ENCODE measurements around the gene TAS2R38. TPM values are rescaled to one million over a fixed set of nuclear protein-coding genes. Genes with fewer than 3 reads are reported as not detected.
"Not testable (repeated sequence)": the region's sequence is repeated elsewhere in the genome, so short reads cannot be mapped to it uniquely, and the experiment has no call there.

TAS2R38 gene
- not detected in 2 replicates for total RNA-seq (2014; rRNA removed; shearing (Covaris generic))

DNA sequence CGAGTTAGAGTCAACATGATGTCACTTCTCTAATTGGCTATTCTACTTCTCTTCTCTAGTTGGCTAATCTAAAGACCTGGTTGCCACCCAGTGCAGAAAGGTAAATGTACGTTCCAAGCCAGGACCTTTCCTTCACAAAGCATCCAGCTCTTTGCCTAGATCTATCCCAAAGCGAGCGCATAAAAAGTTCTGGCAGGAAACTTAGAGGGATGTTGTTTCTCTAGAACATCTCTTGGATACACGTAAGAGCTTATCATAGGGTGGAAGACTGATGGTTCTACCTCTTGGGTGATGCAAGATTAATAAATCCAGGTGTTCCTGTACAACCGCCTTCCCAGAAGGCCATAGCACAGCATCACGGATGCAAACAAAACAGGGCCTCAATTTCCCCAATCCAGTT lies at the start of gene TAS2R38:
Gene TAS2R38, minus strand, starts transcription at position 101 of the 400 bp plus-strand sequence. Its CDS starts 84 bp downstream, at position 17.
- no peak for DNase-seq (ENCODE audit: low read depth)

DNA sequence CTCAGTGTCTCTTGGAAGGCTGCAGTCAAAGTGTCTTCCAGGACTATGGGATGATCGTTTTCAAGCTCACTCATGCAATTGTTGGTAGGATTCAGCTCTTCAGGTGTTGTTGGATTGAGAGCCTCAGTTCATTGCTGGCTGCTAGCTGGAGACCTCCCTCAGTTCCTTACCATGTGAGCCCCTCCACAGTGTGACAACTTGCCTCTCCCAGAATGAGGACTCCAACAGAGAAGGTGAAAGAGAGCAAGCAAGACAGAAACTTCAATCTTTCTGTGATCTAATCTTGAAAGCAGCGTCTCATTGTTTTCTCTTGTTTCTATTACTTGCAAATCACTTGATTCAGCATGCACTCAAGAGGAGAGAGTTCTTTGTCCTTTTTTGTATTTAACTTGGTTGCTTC lies 44.6 kb upstream of the TAS2R38 start:
- no peak for DNase-seq (ENCODE audit: low read depth)

DNA sequence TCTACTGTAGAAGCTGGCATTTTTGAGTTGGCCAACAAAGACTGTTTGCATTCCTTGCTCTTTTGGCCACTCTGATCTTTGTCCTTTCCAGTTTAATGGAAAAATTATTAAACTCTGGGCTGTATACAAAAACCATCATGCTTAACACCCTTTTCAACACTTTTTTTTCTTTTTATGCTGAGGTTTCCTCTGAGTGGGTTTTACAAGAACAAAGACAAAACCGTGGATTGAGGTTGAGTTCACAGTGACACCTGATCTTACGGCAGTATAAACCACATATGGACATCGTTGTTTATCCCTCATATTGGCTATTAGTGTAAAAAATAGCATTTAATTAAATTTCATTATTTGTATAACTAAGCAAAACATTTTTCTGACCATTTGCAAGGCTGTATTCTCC lies 43.9 kb upstream of the TAS2R38 start:
- no peak for DNase-seq (ENCODE audit: low read depth)

DNA sequence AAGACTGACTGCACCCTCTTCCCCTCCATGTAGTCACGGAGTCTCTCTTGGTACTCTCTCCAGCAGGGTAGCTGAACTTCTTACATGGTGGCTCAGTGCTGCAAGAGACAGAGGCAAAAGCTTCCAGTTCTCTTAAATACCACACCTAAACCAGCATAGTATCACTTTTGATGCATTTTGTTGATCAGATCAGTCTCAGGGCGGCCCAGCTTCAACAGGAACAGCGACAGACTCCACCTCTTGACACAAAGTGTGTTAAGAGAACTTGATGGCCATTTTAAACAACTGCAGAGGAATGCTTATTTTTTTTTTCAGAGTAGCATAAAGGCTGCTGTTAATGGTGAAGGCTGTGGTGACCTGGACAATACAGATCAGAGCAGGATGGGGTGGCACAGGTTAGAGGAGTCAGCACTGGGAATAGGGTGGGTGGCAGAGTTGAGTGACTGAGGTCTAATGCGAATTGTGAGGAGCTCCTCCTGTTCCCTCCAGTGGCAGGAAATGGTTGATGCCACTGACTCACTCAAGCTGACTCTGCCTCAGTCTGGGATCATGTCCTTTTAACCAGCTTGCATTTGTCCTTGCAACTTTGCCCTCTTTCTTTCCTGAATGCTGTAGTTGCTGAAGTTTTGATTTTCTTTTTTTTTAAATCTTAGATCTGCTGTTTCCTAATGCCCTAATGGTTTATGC lies 39.4 kb upstream of the TAS2R38 start:
- DNase-seq (ENCODE audit: low read depth), result peak; percentile 68

DNA sequence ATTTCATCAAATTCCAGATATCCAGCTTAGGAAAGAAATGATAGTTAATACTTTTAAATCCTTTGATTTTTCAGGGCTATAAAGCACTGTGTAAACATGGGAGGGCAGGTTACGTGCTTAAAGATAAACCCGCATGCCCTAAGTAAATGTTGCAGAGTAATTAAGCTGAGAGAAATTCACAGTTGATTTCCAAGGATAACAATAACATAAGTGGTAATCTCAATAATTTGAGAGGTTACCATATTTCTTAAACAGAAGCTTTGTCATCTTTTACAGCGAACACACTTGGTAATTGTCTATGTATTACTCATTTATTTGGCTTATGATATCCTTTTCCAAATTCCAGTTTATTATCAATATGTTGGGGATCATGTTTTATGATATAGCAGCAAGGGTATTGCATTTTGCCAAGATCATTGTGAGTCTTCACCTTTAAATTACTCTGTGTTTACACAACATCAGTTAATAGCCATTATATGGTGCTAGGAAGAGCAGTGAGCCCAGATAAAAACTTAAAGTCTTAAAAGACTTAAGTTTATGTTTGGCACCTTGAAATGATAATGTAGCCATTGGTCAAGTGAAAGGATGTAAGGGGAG lies 37.5 kb upstream of the TAS2R38 start:
- DNase-seq (ENCODE audit: low read depth), result no peak

DNA sequence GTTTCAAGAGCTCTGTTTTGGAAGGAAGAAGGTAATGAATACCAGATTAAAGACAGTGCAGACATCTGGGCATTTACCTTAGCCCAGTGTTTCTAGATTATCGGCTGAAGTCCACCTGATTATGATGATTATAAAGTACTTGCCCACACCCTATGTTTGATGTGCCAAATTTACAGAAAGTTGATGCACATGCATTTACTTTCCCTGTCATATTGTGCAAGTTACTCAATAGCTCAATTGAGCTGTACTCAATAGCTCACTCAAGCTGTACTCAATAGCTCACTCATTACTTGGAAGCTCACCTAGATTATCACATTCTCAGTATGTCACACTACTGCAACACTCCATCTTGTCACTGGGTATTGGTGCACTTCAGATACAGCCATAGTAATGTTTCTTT lies 35.6 kb upstream of the TAS2R38 start:
- DNase-seq (ENCODE audit: low read depth), result no peak

DNA sequence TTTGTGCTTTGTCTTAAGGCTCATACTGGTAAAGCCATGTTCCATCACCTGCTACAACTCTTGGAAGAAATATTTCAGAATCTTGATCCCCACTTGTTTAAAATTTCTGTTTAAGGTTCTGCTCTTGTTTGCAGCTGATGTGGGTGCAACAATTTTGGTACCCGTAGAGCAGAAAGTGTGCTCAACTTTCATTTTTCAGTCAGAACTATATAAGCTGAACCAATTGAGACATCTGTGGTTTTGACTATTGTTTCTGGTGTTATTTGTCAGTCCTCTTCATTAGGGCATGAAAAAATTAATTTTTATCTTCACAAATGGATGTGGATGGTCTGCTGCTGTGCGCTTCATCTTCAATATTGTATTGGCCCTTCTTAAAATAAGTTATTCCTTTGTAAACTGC lies 33.0 kb upstream of the TAS2R38 start:
- DNase-seq (ENCODE audit: low read depth), result no peak

DNA sequence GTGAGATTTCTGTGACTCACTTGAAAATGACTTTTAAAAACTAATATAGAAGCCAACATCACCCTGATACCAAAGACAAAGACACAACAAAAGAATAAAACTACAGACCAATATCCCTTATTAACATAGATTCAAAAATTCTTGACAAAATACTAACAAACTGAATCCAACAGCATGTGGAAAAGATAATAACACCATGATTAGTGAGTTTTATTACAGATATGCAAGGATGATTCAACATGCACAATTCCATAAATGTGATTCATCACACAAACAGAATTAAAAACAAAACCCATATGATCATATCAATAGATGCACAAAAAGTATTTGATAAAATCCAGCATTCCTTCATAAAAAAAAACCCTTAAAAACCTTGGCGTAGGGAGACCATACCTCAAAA lies 28.6 kb upstream of the TAS2R38 start:
- DNase-seq (ENCODE audit: low read depth), result no peak

DNA sequence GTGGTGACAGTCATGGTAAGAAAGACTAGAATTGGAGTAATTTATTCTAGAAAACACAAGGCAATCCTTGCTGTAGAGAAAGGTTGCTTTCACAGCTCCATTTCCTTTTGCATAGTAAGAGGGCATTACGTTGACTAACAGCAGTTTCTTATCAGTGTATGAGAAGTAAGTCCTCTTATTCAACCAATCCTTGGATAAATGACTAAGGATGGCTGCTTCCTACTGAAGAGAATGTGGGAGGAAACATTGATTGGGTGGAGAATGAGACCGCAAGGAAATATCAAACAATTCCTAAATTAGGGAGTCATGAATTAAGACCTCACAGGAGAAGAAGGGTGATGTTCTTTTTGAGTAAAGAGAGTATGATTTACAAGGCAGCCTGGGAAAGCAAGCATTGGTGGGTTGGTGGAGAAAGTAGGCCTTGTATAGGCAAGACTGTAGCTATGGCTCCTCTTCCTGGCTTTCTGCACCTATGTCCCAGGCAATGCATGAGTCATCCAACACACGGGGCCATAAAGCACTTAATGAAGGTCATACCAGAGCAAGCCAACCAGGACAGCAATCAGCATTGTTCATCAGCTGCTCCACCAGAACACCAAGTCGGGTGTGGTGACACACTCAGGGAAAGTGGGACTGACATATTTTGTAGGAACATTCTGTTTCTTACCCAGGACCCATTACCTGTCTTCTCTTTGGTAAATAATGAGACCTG lies 27.7 kb upstream of the TAS2R38 start:
- DNase-seq (ENCODE audit: low read depth), result peak; percentile 49

DNA sequence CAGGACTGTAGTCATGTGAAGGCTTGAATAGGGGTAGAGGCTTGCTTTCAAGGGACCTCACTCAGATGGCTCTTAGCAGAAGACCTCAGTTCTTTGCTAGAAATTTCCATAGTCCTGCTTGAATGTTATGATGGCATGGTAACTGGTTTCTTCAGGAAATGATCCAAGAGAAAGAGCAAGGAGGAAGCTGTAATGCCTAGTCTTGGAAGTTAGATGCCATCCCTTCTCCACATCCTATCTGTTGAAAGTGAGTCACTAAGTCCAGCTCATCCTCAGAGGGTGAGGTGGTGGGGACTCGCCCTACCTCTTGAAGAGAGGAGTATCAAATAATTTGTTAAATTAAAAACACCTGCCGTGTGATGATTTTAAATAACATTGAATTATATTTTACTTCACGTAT lies 26.7 kb upstream of the TAS2R38 start:
- DNase-seq (ENCODE audit: low read depth), result no peak

DNA sequence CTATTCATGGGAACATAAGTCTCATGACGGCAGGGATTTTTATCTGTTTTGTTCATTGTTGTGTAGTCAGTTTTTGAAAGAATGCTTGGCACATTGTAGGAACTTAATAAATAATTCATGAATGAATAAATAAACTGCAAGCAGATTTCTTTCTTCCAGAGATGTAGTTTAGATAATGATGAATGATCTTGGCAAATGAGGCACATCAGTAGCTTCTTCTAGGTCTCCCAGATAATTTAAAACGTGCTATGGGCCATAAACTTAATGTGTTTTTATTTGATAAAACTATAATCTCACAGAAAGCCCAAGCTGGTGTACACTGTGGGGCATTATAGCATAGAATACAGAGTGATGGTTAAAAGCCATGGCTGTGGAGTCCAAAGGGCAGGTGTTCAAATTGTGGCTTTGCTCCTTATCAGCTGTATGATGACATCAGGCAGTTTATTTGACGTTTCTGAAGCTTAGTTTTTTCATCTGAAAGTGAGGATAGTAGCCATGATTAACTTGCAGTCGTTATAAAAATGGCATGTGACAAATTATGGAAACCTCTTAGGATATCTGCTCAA lies 25.6 kb upstream of the TAS2R38 start:
- DNase-seq (ENCODE audit: low read depth), result no peak

DNA sequence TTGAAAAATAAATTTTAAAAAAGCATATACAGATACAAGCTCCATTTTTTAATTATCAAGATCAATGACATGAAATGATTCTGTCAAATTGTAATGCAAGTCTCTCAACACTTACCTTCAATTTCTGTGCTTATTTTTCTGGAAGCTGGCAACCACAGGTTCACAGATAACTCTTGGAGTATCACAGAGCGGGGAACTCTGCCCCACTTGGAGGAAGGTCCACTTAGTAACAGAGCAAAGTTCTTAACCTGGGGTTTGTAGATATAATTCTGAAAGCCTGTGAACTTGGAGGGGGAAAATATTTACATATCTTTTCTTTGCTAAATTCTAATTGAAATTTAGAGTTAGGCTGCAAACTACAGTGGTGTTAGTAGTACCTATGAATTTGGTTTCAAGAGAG lies 19.8 kb upstream of the TAS2R38 start:
- no peak for DNase-seq (ENCODE audit: low read depth)

DNA sequence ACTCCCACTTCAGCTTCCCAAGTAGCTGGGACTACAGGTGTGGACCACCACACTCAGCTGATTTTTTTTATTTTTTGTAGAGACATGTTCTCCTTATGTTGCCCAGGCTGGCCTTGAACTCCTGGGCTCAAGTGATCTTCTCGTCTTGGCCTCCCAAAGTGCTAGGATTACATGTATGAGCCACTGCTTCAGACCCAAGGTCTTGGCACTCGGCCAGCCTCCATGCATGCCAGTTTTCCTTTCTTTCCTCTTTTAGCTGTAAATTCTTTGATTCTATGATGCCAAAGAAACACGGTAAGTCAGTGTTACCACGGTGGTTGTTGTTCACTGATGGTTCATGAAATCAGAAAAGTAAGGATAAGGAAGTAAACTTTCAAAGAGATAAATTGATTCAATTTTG lies 19.1 kb upstream of the TAS2R38 start:
- peak; percentile 13 for DNase-seq (ENCODE audit: low read depth)

DNA sequence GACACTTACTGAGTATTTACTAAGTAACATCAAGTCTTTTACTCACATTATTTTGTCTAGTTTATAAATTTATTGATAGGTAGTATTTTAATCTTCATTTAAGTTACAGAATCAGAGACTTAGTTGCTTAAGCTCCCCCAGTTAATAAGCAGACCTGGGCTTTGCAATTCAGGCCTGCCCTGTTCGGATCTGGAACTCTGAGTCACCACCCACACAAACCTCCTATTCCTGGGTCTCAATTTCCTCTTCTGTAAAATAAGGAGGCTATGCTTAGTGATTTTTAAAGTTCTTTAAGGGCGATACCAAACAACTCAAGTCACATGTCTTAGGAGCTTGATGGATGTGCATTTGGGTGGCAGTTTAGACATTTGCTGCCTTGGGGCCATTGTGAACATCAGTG lies 18.6 kb upstream of the TAS2R38 start:
- no peak for DNase-seq (ENCODE audit: low read depth)

DNA sequence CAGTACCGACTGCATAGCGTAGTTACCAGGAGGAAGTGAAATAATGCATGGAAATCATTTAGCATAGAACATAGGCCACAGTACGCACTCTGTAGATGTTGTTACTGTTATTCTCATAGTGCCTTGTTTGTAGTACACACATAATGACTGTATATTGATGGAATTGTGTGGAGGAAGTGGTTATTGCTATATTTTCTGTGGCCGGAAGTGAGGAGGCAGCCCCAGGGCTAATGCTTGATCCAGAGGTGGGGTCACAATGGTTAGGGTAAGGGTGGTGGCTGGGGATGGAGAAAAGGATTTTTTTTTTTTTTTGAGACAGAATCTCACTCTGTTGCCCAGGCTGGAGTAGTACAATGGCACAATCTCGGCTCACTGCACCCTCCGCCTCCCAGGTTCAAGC lies 17.6 kb upstream of the TAS2R38 start:
- no peak for DNase-seq (ENCODE audit: low read depth)

DNA sequence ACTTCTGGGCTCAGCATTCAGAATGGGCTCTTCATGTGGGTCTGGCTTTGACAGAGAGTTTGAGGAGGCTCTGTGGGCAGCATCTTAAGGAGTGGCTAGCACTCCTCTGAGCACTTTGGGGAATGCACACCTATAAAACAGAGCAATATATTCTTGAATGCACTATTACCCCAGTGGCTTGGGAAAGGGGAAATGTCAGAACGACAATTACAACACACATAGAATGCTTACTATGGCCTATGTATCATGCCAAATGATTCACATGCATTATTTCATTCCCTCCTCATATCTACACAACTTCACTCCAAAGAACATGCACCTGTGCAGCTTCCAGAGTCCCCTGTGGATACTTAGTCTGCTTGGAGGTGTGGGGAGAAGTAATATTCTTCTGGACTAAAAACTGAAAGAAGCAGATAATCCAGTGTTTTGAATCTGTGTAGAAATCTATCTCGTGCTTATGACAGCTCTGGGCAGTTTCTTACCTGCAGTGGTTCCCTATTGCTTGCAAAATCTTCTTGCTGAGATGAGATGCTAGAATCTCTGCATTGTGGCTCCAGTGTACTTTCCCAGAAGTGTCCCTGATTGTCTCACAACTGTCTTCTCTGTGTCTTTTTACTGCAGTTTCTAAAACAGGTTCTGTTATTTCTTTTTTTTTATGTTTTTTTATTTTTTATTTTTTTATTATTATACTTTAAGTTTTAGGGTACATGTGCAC lies 16.6 kb upstream of the TAS2R38 start:
- DNase-seq (ENCODE audit: low read depth), result no peak

DNA sequence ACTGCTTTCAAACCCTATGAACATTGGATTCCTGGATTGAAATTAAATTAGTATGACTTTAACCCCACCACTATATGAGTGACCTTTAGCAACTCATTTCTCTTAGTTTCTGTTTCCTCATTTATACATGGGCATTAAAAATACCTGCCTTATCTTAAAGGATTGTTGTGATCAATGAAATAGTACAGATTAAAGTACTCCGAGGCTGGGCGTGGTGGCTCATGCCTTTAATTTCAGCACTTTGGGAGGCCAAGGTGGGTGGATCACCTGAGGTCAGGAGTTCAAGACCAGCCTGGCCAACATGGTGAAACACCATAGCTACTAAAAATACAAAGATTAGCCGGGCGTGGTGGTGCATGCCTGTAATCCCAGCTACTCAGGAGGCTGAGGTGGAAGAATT lies 14.2 kb upstream of the TAS2R38 start:
- not testable (repeated sequence) for DNase-seq (ENCODE audit: low read depth)

DNA sequence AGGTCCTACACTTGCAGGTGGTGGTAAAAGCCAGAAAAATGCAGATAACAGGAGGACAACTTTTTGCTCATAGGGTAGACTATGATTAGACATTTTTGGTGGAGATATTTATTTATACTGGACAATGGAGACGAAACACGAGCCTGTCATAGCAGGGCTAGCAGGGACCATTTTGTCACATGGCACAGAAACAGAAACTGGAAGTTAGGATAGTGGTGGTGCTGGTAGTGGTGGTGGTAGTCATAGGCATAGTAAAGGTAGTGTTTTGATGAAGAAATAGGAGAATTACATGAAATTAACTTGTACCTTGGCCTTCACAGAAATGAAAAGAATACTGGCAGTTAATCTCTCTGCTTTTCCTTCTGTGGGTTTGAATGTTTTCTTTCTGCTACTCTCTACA lies 13.3 kb upstream of the TAS2R38 start:
- no peak for DNase-seq (ENCODE audit: low read depth)

DNA sequence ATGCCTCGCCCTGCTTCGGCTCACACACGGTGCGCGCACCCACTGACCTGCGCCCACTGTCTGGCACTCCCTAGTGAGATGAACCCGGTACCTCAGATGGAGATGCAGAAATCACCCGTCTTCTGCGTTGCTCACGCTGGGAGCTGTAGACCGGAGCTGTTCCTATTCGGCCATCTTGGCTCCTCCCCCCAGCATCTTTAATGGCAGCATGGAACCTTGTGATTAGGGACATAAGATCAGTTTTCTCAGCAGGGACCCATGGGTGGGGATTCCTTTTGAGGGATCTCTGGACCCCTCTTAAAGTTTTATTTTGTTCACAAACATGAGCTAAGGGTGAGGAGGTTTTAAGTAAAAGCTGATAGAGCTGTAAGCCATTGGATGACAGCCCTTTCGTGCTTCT lies 12.4 kb upstream of the TAS2R38 start:
- DNase-seq (ENCODE audit: low read depth), result not testable (repeated sequence)

DNA sequence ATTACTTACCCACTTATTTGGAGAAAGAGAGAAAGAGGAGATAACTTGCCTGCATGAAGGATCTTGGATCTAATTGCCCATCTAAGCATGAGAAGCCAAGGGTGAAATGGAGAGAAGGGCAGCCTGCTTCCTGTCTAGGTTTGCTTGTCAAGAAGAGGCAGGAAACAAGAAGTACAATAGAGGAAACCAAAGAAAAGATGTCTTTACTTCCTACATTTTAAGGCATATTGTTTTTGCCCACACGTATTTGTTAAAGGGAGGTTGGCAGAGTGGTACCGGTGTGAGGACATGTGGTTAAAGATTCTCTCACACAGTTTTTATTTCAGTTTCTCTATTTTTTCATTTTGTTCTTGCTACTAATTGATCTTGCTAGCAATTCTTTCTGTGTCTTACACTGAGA lies 6.0 kb upstream of the TAS2R38 start:
- no peak for DNase-seq (ENCODE audit: low read depth)

DNA sequence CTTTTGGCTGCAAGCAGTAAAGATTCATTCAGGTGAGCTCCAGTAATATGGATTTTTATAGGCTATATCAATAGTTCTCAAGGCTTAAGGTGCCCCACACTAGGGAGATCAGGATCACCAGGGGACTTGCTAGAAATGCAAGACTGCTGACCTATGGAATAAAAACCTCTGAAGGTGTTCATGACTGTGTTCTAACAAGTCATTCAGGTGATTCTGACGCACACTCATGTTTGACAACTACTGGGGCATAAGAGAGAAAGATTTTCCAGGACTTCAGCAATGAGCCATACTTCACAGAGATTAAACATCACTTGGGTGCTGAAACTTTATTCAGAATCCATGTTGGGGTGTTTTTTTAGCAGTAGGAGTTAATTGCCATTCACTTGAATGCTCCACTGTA lies 4.8 kb upstream of the TAS2R38 start:
- DNase-seq (ENCODE audit: low read depth), result no peak
